Caco-2 (cell line): ENCODE results near the gene PSMG1. TPM values are rescaled to one million over a fixed set of nuclear protein-coding genes. Genes with fewer than 3 reads are reported as not detected.

Experiments
- BruUV-seq: library from RNA; stranded (reverse); fragments of 400-500 nt; replicated peaks from 2 replicates; lab custom pipeline; 2021; lab: Mats Ljungman, UMichigan
- CTCF ChIA-PET: fragments of 300-600 bp; sonication (Branson Sonifier 250); formaldehyde crosslinking; loops from one replicate; lab custom pipeline; 2022; ENCODE audit warnings: antibody characterized with exemption; lab: Charles Lee
- POLR2A ChIA-PET: fragments of 300-600 bp; sonication (Branson Sonifier 250); formaldehyde crosslinking; loops from one replicate; lab custom pipeline; 2022; ENCODE audit warnings: antibody characterized with exemption; lab: Charles Lee
- DNase-seq, 2 experiments: peaks; one replicate each; pipeline versions ENCODE4 v3.0.0 to v3.0.0-alpha.2; 2020 to 2022
- H3K27me3 ChIP-seq: replicated peaks from 2 replicates; pipeline ENCODE4 v1.6.0; 2011; ENCODE audit warnings: low read length; ENCODE audit not compliant: control insufficient read depth, insufficient read depth
- H3K36me3 ChIP-seq: 2 replicates; pipeline ENCODE4 v1.5.1; 2011; ENCODE audit warnings: low read length; ENCODE audit not compliant: control insufficient read depth, insufficient read depth
- H3K4me1 ChIP-seq: fragments of 250-450 bp; sonication (Bioruptor Pico); 2 replicates; pipeline ENCODE4 v1.5.1; 2020; ENCODE audit warnings: mild to moderate bottlenecking
- H3K4me3 ChIP-seq: 2 replicates; pipeline ENCODE4 v1.5.1; 2011; ENCODE audit warnings: low read depth, mild to moderate bottlenecking, control low read depth, low read length
- H3K9me3 ChIP-seq: fragments of 250-450 bp; sonication (Bioruptor Pico); 2 replicates; pipeline ENCODE4 v1.5.1; 2020; ENCODE audit warnings: mild to moderate bottlenecking, moderate library complexity
- H3K27ac Mint-ChIP-seq: one replicate; pipeline ENCODE4 v1.8.0; 2022; ENCODE audit warnings: mixed read lengths; ENCODE audit not compliant: unreplicated experiment
- H3K27me3 Mint-ChIP-seq: one replicate; pipeline ENCODE4 v1.8.0; 2022; ENCODE audit warnings: mixed read lengths; ENCODE audit not compliant: insufficient read depth, unreplicated experiment
- H3K36me3 Mint-ChIP-seq: one replicate; pipeline ENCODE4 v1.8.0; 2022; ENCODE audit warnings: mild to moderate bottlenecking, mixed read lengths; ENCODE audit not compliant: insufficient read depth, unreplicated experiment
- H3K4me1 Mint-ChIP-seq: one replicate; pipeline ENCODE4 v1.8.0; 2022; ENCODE audit warnings: low read depth, mixed read lengths; ENCODE audit not compliant: unreplicated experiment
- H3K4me3 Mint-ChIP-seq: one replicate; pipeline ENCODE4 v1.8.0; 2022; ENCODE audit warnings: mild to moderate bottlenecking, moderate library complexity, mixed read lengths; ENCODE audit not compliant: unreplicated experiment
- H3K9me3 Mint-ChIP-seq: one replicate; pipeline ENCODE4 v1.8.0; 2022; ENCODE audit warnings: mixed read lengths; ENCODE audit not compliant: unreplicated experiment
- intact Hi-C: fragments of 100-400 bp; cut with micrococcal nuclease; formaldehyde crosslinking; loops from one replicate; pipeline ENCODE4 v1.10.0; 2022; ENCODE audit not compliant: unreplicated experiment
- total RNA-seq: library from RNA; stranded (reverse); gene quantifications from 2 replicates; pipeline ENCODE4 v1.2.3, GENCODE V29; 2022
- TF ChIP-seq, protein P1 (sequence below), 2 experiments: fragments of 200-600 bp in 1 of 2; IDR thresholded peaks; 1 replicate in 1 of 2; 2 replicates in 1 of 2; pipeline versions ENCODE4 v1.5.1 to v1.8.0; 2011 to 2022; ENCODE audit warnings: antibody characterized with exemption in 1 of 2, control low read depth in 1 of 2, inconsistent platforms in 1 of 2, low read depth in 1 of 2, low read length in 1 of 2, mild to moderate bottlenecking in 1 of 2, moderate library complexity in 1 of 2; ENCODE audit not compliant: insufficient read depth in 1 of 2, severe bottlenecking in 1 of 2, unreplicated experiment in 1 of 2

The PSMG1 gene
- total RNA-seq, 1 experiment from 2014 or later, result 86.2 TPM

DNA sequence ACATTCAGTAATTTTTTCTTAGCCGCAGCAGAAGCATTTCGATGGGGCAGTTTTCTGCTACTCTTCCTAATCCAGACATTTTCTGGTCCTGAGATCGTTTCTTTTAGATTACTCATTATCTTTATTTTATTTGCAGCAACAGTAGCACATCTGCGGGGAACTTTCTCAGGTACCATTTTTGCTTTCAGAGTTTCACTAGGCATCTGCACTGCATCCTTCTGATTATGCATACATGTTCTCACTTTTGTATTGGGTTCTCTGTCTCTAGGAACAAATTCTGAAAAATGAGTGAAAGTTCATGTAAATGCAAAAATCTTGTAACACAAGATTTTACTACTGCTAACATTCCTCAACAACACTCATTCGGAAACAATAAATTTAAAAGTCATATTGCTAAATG, 3.9 kb upstream of the PSMG1 start:
- no peaks in the 10 kb centered on the region for H3K27me3 ChIP-seq
- H3K4me3 Mint-ChIP-seq, result no peak overlapping the region
- no peak overlapping the region for H3K4me3 ChIP-seq
- ChIA-PET CTCF (no interaction called here), POLR2A (no interaction called here)
- H3K4me1 ChIP-seq, result 0 out of 2 replicates have a peak, but pooled peaks cover 6% of the 10 kb centered on the region
- H3K27me3 Mint-ChIP-seq, result no peaks in the 10 kb centered on the region
- H3K9me3 ChIP-seq, result no peaks in the 10 kb centered on the region
- H3K9me3 Mint-ChIP-seq, result no peaks in the 10 kb centered on the region
- H3K36me3 ChIP-seq, result no peaks in the 10 kb centered on the region
- DNase-seq, result no peak
- intact Hi-C loops, result loop anchor here (10.0 kb wide), 1 partner anchor 258 kb away; the partner anchor contains the start of gene LCA5L
- H3K4me1 Mint-ChIP-seq, result no peaks in the 10 kb centered on the region
- BruUV-seq, result no TSS peak
- TF ChIP-seq, protein P1, sequence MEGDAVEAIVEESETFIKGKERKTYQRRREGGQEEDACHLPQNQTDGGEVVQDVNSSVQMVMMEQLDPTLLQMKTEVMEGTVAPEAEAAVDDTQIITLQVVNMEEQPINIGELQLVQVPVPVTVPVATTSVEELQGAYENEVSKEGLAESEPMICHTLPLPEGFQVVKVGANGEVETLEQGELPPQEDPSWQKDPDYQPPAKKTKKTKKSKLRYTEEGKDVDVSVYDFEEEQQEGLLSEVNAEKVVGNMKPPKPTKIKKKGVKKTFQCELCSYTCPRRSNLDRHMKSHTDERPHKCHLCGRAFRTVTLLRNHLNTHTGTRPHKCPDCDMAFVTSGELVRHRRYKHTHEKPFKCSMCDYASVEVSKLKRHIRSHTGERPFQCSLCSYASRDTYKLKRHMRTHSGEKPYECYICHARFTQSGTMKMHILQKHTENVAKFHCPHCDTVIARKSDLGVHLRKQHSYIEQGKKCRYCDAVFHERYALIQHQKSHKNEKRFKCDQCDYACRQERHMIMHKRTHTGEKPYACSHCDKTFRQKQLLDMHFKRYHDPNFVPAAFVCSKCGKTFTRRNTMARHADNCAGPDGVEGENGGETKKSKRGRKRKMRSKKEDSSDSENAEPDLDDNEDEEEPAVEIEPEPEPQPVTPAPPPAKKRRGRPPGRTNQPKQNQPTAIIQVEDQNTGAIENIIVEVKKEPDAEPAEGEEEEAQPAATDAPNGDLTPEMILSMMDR (IDR thresholded peaks at IDR 0.05; ENCODE audit: insufficient read depth in 1 of 2, low read depth in 1 of 2, low read length in 1 of 2, severe bottlenecking in 1 of 2, unreplicated experiment in 1 of 2), result no peak
- no peak overlapping the region for H3K27ac Mint-ChIP-seq
- peaks cover 25% of the 10 kb centered on the region for H3K36me3 Mint-ChIP-seq

DNA sequence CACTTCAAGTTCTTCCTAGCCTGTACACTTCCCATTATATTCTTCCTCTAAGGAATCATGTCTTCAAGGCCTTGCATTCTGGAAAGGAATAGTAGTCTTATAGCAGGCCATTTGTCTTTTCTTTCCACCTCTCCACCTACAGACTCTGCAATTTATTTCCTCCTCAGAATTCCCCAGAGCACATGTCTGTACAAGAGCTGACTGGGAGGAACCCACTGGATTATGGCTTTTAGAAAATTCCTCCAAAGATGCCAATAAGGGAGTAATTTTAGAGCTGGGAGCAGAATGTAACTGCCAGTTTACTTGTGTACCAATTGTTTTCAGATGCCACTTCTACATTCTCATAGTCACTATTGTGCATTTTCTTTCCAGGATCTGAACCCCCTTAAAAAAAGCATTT, 3.4 kb upstream of the PSMG1 start:
- BruUV-seq, result no TSS peak
- intact Hi-C loops, result loop anchor here (10.0 kb wide), 1 partner anchor 258 kb away; the partner anchor contains the start of gene LCA5L
- no peaks in the 10 kb centered on the region for H3K9me3 Mint-ChIP-seq
- no peak for DNase-seq
- Histone ChIP-seq H3K4me1 (0 out of 2 replicates have a peak, but pooled peaks cover 6% of the 10 kb centered on the region), H3K36me3 (no peaks in the 10 kb centered on the region), H3K4me3 (no peak overlapping the region), H3K9me3 (no peaks in the 10 kb centered on the region), H3K27me3 (no peaks in the 10 kb centered on the region)
- peaks cover 26% of the 10 kb centered on the region for H3K36me3 Mint-ChIP-seq
- TF ChIP-seq, protein P1 (IDR thresholded peaks at IDR 0.05; ENCODE audit: insufficient read depth in 1 of 2, low read depth in 1 of 2, low read length in 1 of 2, severe bottlenecking in 1 of 2, unreplicated experiment in 1 of 2), result no peak
- ChIA-PET CTCF (no interaction called here), POLR2A (no interaction called here)
- H3K27ac Mint-ChIP-seq, result no peak overlapping the region
- H3K4me3 Mint-ChIP-seq, result no peak overlapping the region
- no peaks in the 10 kb centered on the region for H3K27me3 Mint-ChIP-seq
- H3K4me1 Mint-ChIP-seq, result no peaks in the 10 kb centered on the region

DNA sequence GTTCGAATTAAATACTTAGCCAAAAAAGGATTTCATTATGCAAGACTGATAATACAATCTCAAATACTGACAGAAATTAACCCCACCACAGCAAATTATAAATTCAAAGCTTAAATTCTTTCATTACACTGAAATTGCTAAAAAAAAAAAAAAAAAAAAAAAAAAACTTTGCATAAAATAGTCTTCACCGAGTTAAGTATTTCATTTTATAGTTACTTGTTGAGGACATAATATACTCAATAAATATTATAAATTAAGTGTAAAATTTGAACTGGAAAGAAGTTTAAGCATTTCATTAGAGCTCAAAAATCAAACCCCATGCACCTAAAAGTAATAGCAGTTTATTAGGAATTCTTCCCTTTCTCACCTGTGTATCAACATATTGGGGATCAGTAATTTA, 1.9 kb upstream of the PSMG1 start:
- Mint-ChIP-seq H3K9me3 (no peaks in the 10 kb centered on the region), H3K27ac (no peak overlapping the region), H3K4me3 (peak overlapping the region; percentile 93), H3K36me3 (peaks cover 28% of the 10 kb centered on the region), H3K27me3 (no peaks in the 10 kb centered on the region), H3K4me1 (no peaks in the 10 kb centered on the region)
- H3K27me3 ChIP-seq, result no peaks in the 10 kb centered on the region
- TF ChIP-seq, protein P1 (IDR thresholded peaks at IDR 0.05; ENCODE audit: insufficient read depth in 1 of 2, low read depth in 1 of 2, low read length in 1 of 2, severe bottlenecking in 1 of 2, unreplicated experiment in 1 of 2), result no peak
- ChIA-PET CTCF (no interaction called here), POLR2A (interaction anchor here (0.6 kb wide), 1 partner anchor 120 kb away, joined by 5 read pairs; no protein-coding TSS in a partner anchor)
- H3K9me3 ChIP-seq, result no peaks in the 10 kb centered on the region
- no TSS peak for BruUV-seq
- intact Hi-C loops, result loop anchor here (10.0 kb wide), 1 partner anchor 260 kb away; the partner anchor contains the start of gene LCA5L
- no peak overlapping the region for H3K4me3 ChIP-seq
- H3K36me3 ChIP-seq, result no peaks in the 10 kb centered on the region
- no peak for DNase-seq
- 0 out of 2 replicates have a peak, but pooled peaks cover 6% of the 10 kb centered on the region for H3K4me1 ChIP-seq
